Stomach (tissue), 4 donors: ENCODE measurements around the gene GNG7.
"Not testable (repeated sequence)": the region's sequence is repeated elsewhere in the genome, so short reads cannot be mapped to it uniquely, and the experiment has no call there.

Source experiments
- CTCF ChIP-seq, 7 experiments: fragments of 450-650 bp in 4 of 7; fragments of 200-600 bp in 3 of 7; sonication (generic) in 3 of 7; IDR thresholded peaks; one replicate each; pipeline ENCODE4 v1.5.1; 2016 to 2019; ENCODE audit warnings: antibody characterized with exemption in 7 of 7, control low read depth in 2 of 7, mild to moderate bottlenecking in 1 of 7
- EP300 ChIP-seq: sonication (generic); formaldehyde crosslinking; IDR thresholded peaks from one replicate; pipeline ENCODE4 v1.6.1; 2017; ENCODE audit warnings: antibody characterized with exemption
- POLR2AphosphoS5 ChIP-seq, 3 donors: sonication (generic); formaldehyde crosslinking; IDR thresholded peaks; one replicate each; pipeline ENCODE4 v1.6.1; 2016; ENCODE audit warnings: antibody characterized with exemption in 3 of 3

- not testable (repeated sequence) for TF ChIP-seq CTCF (IDR thresholded peaks at IDR 0.05); EP300; POLR2AphosphoS5 (IDR thresholded peaks at IDR 0.05)
Observed at GRCh38 chr19:2651002-2651733, 51.3 kb downstream of the GNG7 start.
